ENCODE results near the gene TMEM151B.

Gene TMEM151B

DNA sequence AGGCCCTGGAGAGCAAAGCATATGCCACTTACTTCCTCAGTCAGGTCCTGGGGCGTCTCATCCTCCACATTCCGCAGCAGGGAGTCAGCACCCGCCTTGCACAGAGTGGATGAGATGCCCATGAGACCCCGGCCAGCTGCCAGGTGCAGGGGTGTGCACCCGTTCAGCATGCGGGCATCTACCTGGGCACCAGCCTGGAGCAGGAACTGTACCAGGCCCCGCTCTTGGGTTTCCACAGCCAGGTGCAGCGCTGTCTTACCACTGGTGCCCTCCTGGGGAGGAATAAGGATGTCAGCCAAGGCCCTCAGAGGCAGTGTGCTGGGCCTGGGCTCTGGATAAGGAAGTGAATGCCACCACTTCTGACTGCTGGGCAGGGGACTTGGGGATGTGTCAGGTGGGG, 10.2 kb upstream of the TMEM151B start:
- Histone ChIP-seq H3K79me2 (ENCODE audit: control insufficient read depth, insufficient read depth, low read length, poor library complexity) (peaks cover 10% of the 10 kb centered on the region), H3K27me3 (ENCODE audit: insufficient read depth, low read length) (no peaks in the 10 kb centered on the region), H2BK12ac (ENCODE audit: low read length) (no peak overlapping the region), H4K91ac (ENCODE audit: low read depth, low read length) (no peak overlapping the region), H2AFZ (ENCODE audit: insufficient read depth, low read length, poor library complexity) (no peak overlapping the region), H3K4ac (ENCODE audit: low read depth, low read length) (no peak overlapping the region), H3K36me3 (ENCODE audit: control insufficient read depth in 1 of 2, insufficient read depth in 2 of 2, low read length in 2 of 2) (peaks cover 24 to 30% of the 10 kb centered on the region in 2 experiments), H3K23ac (ENCODE audit: low read length) (no peak overlapping the region), H3K9ac (ENCODE audit: low read length) (no peak overlapping the region), H2AK5ac (ENCODE audit: low read length) (no peak overlapping the region), H3K9me3 (ENCODE audit: insufficient read depth, low read depth, low read length) (no peaks in the 10 kb centered on the region), H3K18ac (ENCODE audit: low read length) (no peak overlapping the region), H4K8ac (ENCODE audit: low read depth, low read length) (no peak overlapping the region), H2BK120ac (ENCODE audit: insufficient read depth, low read length, poor library complexity) (no peak overlapping the region), H3K27ac (ENCODE audit: low read depth, low read length) (no peak overlapping the region), H3K14ac (ENCODE audit: low read length) (no peak overlapping the region), H2BK5ac (ENCODE audit: low read depth, low read length, poor library complexity) (no peak overlapping the region), H3K4me3 (ENCODE audit: low read depth, low read length) (no peak overlapping the region), H4K12ac (ENCODE audit: low read depth, low read length) (no peak overlapping the region), H3K79me1 (ENCODE audit: low read length) (peaks cover 15% of the 10 kb centered on the region), H3K4me2 (ENCODE audit: low read length) (no peak overlapping the region), H3K4me1 (ENCODE audit: control insufficient read depth in 1 of 2, insufficient read depth in 2 of 2, low read length in 2 of 2) (peaks cover 32 to 33% of the 10 kb centered on the region in 2 experiments)
- DNase-seq = no peak
- no CpG with 5 or more reads among the region's 8 CpGs for WGBS (ENCODE audit: extremely low coverage, insufficient coverage, insufficient read length)

DNA sequence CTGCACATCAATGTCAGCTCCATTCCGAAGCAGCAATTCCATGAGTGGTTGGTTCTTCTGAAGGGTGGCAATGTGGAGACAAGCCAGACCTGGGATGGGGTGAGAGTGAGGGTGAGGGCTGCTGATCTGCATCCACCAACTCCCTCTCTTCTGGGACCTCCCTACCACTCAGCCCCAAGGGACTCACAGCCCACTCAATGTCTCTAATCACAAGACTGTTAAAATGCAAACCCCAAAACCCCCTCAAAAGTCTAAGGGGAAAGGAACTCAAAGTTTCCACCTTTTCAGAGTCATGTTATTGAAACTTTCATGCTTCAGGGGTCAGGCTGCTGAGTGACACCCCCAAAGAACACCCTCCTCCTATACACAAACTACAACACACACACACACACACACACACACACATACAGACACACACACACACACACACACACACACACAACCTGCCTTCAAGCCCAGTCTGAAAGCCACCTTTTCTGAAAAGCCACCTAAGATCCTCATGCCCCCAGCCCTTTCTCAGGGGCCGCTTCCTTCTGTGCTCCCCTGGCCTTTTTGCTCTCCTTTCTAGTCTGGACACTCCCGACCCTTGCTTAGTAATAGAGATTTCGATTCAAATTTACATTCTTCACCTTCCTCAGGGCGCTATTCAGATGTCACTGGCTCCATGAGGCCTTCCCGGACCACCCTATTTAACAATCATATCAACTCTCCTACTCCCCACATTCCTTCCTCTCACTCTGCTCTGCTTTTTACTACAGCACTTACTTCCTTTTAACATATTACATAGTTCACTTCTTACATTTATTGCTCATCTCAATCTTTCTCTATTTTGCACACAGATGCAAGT, 9.6 kb upstream of the TMEM151B start:
- Histone ChIP-seq H3K18ac (ENCODE audit: low read length) (no peak overlapping the region), H2AFZ (ENCODE audit: insufficient read depth, low read length, poor library complexity) (no peak overlapping the region), H2AK5ac (ENCODE audit: low read length) (no peak overlapping the region), H3K36me3 (ENCODE audit: control insufficient read depth in 1 of 2, insufficient read depth in 2 of 2, low read length in 2 of 2) (peaks cover 19 to 25% of the 10 kb centered on the region in 2 experiments), H3K9ac (ENCODE audit: low read length) (no peak overlapping the region), H4K91ac (ENCODE audit: low read depth, low read length) (no peak overlapping the region), H3K4ac (ENCODE audit: low read depth, low read length) (no peak overlapping the region), H3K9me3 (ENCODE audit: insufficient read depth, low read depth, low read length) (no peaks in the 10 kb centered on the region), H4K8ac (ENCODE audit: low read depth, low read length) (no peak overlapping the region), H2BK120ac (ENCODE audit: insufficient read depth, low read length, poor library complexity) (no peak overlapping the region), H3K79me2 (ENCODE audit: control insufficient read depth, insufficient read depth, low read length, poor library complexity) (peaks cover 12% of the 10 kb centered on the region), H3K27ac (ENCODE audit: low read depth, low read length) (no peak overlapping the region), H3K4me3 (ENCODE audit: low read depth, low read length) (no peak overlapping the region), H2BK5ac (ENCODE audit: low read depth, low read length, poor library complexity) (no peak overlapping the region), H2BK12ac (ENCODE audit: low read length) (no peak overlapping the region), H3K27me3 (ENCODE audit: insufficient read depth, low read length) (no peaks in the 10 kb centered on the region), H3K23ac (ENCODE audit: low read length) (no peak overlapping the region), H3K4me2 (ENCODE audit: low read length) (no peak overlapping the region), H3K79me1 (ENCODE audit: low read length) (peaks cover 18% of the 10 kb centered on the region), H4K12ac (ENCODE audit: low read depth, low read length) (no peak overlapping the region), H3K4me1 (ENCODE audit: control insufficient read depth in 1 of 2, insufficient read depth in 2 of 2, low read length in 2 of 2) (peaks cover 32 to 33% of the 10 kb centered on the region in 2 experiments), H3K14ac (ENCODE audit: low read length) (no peak overlapping the region)
- DNase-seq = no peak
- no CpG with 5 or more reads among the region's 6 CpGs for WGBS (ENCODE audit: extremely low coverage, insufficient coverage, insufficient read length)

DNA sequence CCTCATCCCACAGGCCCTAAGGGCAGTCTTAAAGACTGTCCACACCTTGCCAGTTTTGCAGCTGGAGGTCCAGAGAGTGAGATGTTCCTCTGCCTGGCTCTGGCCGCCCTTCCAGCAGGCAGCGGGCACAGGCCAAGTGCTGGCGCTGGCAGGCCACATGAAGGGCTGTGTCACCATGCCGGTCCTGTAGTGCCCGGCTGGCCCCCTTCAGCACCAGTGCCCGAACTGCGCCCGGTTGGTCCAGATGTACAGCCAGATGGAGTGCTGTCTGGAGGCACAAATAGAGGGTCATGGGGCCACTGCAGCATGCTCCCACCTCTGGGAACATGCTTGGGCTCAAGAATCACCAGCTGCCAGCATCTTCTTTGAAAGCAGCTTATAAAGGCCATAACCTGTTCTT, 8.7 kb upstream of the TMEM151B start:
- H4K91ac ChIP-seq (ENCODE audit: low read depth, low read length) = no peak overlapping the region
- DNase-seq = no peak
- WGBS (ENCODE audit: extremely low coverage, insufficient coverage, insufficient read length) = no CpG with 5 or more reads among the region's 8 CpGs

DNA sequence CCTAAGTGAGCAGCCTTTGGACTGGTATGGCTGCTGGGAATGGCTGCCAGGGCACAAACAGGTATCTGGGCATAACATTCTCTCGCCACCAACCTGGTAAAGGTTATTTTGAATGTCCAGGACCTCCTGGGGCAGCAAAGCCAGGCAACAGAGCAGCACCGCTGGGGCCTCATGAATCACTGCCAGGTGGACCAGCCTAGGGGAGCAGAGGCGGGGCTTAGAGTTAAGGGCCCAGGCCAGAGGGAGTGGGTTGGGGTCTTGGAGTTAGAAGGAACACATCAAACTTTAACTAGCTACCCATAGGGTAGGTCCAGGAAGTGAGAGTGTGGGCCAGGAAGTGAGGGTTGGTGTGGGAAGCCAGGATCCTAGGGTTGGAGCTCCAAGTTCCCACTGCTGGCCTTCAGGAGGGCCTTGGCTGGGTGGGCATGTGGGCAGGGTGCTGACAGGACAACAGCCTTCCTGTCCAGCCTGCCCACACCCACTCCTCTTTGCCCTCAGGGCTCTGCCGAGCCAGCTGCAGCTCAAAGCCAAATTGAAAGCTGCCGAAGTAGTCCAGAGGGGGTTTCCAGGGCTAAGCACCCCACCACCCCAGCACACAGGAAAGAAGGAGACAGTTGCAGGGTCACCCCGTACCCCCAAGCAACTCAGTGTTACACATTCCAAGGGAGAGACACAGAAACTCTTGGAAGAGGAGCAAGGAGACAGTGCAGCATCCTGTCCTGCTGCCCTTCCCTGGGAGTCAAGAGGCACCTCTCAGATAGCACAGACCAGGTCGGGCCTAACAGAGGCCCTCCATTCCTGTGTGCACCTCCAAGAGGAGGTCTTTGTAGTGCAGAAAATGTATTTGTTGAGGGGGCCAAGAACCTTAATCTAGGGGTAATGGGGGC, 7.5 kb upstream of the TMEM151B start:
- H3K14ac ChIP-seq (ENCODE audit: low read length) = no peak overlapping the region
- no peak overlapping the region for H3K23ac ChIP-seq (ENCODE audit: low read length)
- H2BK5ac ChIP-seq (ENCODE audit: low read depth, low read length, poor library complexity) = peak overlapping the region; percentile 4
- no peaks in the 10 kb centered on the region for H3K27me3 ChIP-seq (ENCODE audit: insufficient read depth, low read length)
- no peak overlapping the region for H3K4me3 ChIP-seq (ENCODE audit: low read depth, low read length)
- no peak overlapping the region for H2BK12ac ChIP-seq (ENCODE audit: low read length)
- H3K4me2 ChIP-seq (ENCODE audit: low read length) = peak overlapping the region; percentile 99
- no peak overlapping the region for H4K12ac ChIP-seq (ENCODE audit: low read depth, low read length)
- H3K9ac ChIP-seq (ENCODE audit: low read length) = peak overlapping the region; percentile 13
- peaks cover 23 to 25% of the 10 kb centered on the region in 2 experiments for H3K4me1 ChIP-seq (ENCODE audit: control insufficient read depth in 1 of 2, insufficient read depth in 2 of 2, low read length in 2 of 2)
- no peak overlapping the region for H2AFZ ChIP-seq (ENCODE audit: insufficient read depth, low read length, poor library complexity)
- no peak overlapping the region for H2BK120ac ChIP-seq (ENCODE audit: insufficient read depth, low read length, poor library complexity)
- H3K9me3 ChIP-seq (ENCODE audit: insufficient read depth, low read depth, low read length) = no peaks in the 10 kb centered on the region
- peak overlapping the region; percentile 44 for H2AK5ac ChIP-seq (ENCODE audit: low read length)
- H4K91ac ChIP-seq (ENCODE audit: low read depth, low read length) = no peak overlapping the region
- H3K18ac ChIP-seq (ENCODE audit: low read length) = peak overlapping the region; percentile 38
- peaks cover 3% of the 10 kb centered on the region for H3K79me2 ChIP-seq (ENCODE audit: control insufficient read depth, insufficient read depth, low read length, poor library complexity)
- peak overlapping the region; percentile 29 for H3K4ac ChIP-seq (ENCODE audit: low read depth, low read length)
- no peak for DNase-seq
- H3K79me1 ChIP-seq (ENCODE audit: low read length) = peaks cover 8% of the 10 kb centered on the region
- WGBS (ENCODE audit: extremely low coverage, insufficient coverage, insufficient read length) = no CpG with 5 or more reads among the region's 7 CpGs
- H3K36me3 ChIP-seq (ENCODE audit: control insufficient read depth in 1 of 2, insufficient read depth in 2 of 2, low read length in 2 of 2) = peaks cover 19 to 23% of the 10 kb centered on the region in 2 experiments
- H3K27ac ChIP-seq (ENCODE audit: low read depth, low read length) = no peak overlapping the region
- peak overlapping the region; percentile 33 for H4K8ac ChIP-seq (ENCODE audit: low read depth, low read length)

More for the DNA sequence above, 8.7 kb upstream of the TMEM151B start:
- H4K12ac ChIP-seq (ENCODE audit: low read depth, low read length) = no peak overlapping the region
- peaks cover 11% of the 10 kb centered on the region for H3K79me2 ChIP-seq (ENCODE audit: control insufficient read depth, insufficient read depth, low read length, poor library complexity)
- H3K36me3 ChIP-seq (ENCODE audit: control insufficient read depth in 1 of 2, insufficient read depth in 2 of 2, low read length in 2 of 2) = peaks cover 19 to 23% of the 10 kb centered on the region in 2 experiments
- no peak overlapping the region for H2BK120ac ChIP-seq (ENCODE audit: insufficient read depth, low read length, poor library complexity)
- peaks cover 24 to 27% of the 10 kb centered on the region in 2 experiments for H3K4me1 ChIP-seq (ENCODE audit: control insufficient read depth in 1 of 2, insufficient read depth in 2 of 2, low read length in 2 of 2)
- no peak overlapping the region for H3K27ac ChIP-seq (ENCODE audit: low read depth, low read length)
- H3K27me3 ChIP-seq (ENCODE audit: insufficient read depth, low read length) = no peaks in the 10 kb centered on the region
- H3K9ac ChIP-seq (ENCODE audit: low read length) = no peak overlapping the region
- H2AK5ac ChIP-seq (ENCODE audit: low read length) = no peak overlapping the region
- no peak overlapping the region for H4K8ac ChIP-seq (ENCODE audit: low read depth, low read length)
- H2BK12ac ChIP-seq (ENCODE audit: low read length) = no peak overlapping the region
- H3K23ac ChIP-seq (ENCODE audit: low read length) = no peak overlapping the region
- H3K18ac ChIP-seq (ENCODE audit: low read length) = no peak overlapping the region
- H2AFZ ChIP-seq (ENCODE audit: insufficient read depth, low read length, poor library complexity) = no peak overlapping the region
- H3K4me2 ChIP-seq (ENCODE audit: low read length) = no peak overlapping the region
- H3K14ac ChIP-seq (ENCODE audit: low read length) = no peak overlapping the region
- H2BK5ac ChIP-seq (ENCODE audit: low read depth, low read length, poor library complexity) = no peak overlapping the region
- H3K4ac ChIP-seq (ENCODE audit: low read depth, low read length) = no peak overlapping the region
- peaks cover 16% of the 10 kb centered on the region for H3K79me1 ChIP-seq (ENCODE audit: low read length)
- H3K4me3 ChIP-seq (ENCODE audit: low read depth, low read length) = no peak overlapping the region
- no peaks in the 10 kb centered on the region for H3K9me3 ChIP-seq (ENCODE audit: insufficient read depth, low read depth, low read length)

Measured in trophoblast cell (in vitro differentiated cells and primary cell).